ENCODE measurements around the gene VTI1A.

- TF ChIP-seq CTCF (IDR thresholded peaks at IDR 0.05) (no peak), POLR2A (IDR thresholded peaks at IDR 0.05) (no peak)
Observed at GRCh38 chr10:112587729-112588128, 140.7 kb downstream of the VTI1A start.
